Adipose tissue (tissue), 3 donors: Measurements from ENCODE around the gene YPEL4. TPM values are rescaled to one million over a fixed set of nuclear protein-coding genes. Genes with fewer than 3 reads are reported as not detected.
"Not testable (repeated sequence)": the region's sequence is repeated elsewhere in the genome, so short reads cannot be mapped to it uniquely, and the experiment has no call there.

ENCODE experiments used
- H3K27ac ChIP-seq: one replicate; pipeline ENCODE4 v1.5.1; 2013; ENCODE audit warnings: low read depth, low read length
- WGBS, 3 donors: extraction: QIAGEN DNeasy Blood & Tissue Kit; methylation state at CpG; one replicate each; pipeline ENCODE4 v1.1.7; 2013; 5-methylcytosine and 5-hydroxymethylcytosine counted together
- polyA plus RNA-seq, 3 donors: library from polyadenylated mRNA; stranded (reverse); fragments of 200-250 nt; gene quantifications; one replicate each; pipeline ENCODE4 v1.2.3, GENCODE V29; 2013
- donor health status: healthy with polysubstance abuse.
- donor health status: Bipolar disorder and iron deficiency.
- donor health status: healthy.

YPEL4 gene, protein sequence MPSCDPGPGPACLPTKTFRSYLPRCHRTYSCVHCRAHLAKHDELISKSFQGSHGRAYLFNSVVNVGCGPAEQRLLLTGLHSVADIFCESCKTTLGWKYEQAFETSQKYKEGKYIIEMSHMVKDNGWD
- polyA plus RNA-seq = 1 to 10 TPM in 1 of 3 donors, under 1 TPM in 2; 0.17 to 3.5 (median 0.58) TPM

DNA sequence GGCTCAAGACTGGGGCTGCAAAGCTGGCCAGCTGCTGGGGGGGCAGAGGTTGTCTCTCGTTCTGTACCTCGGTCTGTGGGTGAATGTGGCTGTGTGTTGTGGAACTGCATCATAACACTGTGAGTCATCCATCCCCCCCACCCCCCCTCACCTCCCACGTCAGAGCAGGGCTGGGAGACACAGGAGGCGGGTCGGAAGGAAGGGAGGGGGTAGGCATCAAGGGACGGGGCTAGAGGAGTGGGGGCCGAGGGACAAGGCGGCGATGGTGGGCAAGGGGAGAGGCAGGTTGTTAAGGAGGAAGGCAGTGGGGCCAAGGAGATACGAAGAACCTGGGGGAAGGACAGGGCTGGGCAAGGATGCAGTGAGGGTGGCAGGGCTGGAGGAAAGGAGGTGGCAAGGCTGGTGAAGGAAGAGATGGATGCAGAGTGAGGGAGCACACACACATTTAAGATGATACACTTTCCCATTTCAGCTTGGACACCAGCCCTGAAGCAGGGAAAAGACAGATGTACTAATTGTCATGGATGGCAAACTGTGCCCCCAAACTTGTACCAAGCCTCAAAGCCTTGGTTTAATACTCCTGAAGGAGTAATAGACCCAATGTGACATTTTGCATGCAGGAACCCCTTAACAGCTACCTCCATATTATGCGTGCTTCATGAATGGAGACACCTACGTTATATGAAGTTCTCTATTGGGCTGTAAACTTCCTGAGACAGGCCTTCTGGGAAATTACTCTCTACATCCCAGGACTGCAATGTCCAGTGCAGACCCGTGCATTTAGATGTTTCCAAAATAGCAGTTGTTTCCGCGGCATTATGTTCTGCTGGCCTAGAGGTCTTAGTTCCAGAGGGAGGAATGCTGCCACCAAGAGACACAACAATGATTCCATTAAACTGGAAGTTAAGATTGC, at the start of gene YPEL4:
Gene YPEL4 (minus strand): TSS at position 87 of the 913 bp plus-strand sequence. CDS start 2,805 bp downstream, outside the sequence.
- WGBS, 3 donors = 14 to 17% (median 15%) methylated on average over 15 of the region's 15 CpGs
- no peak within 1 kb of the TSS for H3K27ac ChIP-seq

DNA sequence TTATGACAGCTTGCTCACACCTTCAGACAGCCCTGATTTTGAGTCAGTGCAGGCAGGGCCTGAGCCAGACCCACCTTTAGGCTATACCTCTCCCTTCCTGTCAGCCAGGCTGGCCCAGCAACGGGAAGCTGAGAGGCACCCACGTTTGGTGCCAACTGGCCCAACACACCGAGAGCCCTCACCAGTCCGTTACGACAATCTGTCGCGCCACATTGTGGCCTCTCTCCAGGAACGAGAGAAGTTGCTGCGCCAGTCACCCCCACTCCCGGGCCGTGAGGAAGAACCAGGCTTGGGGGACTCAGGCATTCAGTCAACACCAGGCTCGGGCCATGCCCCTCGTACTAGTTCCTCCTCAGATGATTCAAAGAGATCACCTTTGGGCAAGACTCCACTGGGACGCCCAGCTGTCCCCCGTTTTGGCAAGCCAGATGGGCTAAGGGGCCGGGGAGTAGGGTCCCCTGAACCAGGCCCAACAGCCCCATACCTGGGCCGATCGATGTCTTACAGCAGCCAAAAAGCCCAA, 49.2 kb upstream of the YPEL4 start:
- WGBS, 3 donors = 85 to 90% (median 90%) methylated on average over 18 of the region's 18 CpGs

DNA sequence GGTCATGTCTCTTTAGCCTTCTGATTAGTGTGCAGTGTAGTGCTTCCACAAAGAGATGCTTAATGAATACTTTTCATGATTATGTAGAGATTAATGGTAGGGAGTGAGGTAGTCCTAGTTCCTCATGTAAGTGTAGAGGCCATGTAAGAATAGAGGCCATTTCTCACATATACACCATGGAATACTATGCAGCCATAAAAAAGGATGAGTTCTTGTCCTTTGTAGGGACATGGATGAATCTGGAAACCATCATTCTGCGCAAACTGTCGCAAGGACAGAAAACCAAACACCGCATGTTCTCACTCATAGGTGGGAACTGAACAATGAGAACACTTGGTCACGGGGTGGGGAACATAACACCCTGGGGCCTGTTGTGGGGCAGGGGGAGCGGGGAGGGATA, 40.8 kb upstream of the YPEL4 start:
- WGBS, 3 donors = 97 to 100% (median 99%) methylated on average over 5 of the region's 5 CpGs
- H3K27ac ChIP-seq = not testable (repeated sequence)

More for the DNA sequence above, 49.2 kb upstream of the YPEL4 start:
- no peak overlapping the region for H3K27ac ChIP-seq

DNA sequence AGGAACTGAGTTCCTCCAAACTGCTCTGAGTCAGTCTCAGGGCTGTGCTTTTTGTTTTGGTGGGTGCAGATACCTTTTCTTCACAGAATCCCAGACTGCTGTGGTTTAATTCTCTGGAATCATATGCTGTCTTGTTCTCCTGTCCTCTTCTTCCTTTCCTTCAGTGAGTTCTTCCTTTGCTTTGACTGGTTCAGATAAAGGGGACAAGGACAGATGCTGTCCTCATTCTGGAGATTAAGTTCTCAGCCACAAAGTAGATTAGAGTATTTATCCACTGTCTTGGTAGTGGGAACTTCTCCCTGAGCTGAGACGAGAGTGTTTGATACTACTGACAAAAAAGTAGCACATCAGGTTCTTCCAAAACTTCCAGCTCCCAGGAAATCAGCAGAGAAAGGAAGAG, 31.5 kb upstream of the YPEL4 start:
- H3K27ac ChIP-seq = no peak overlapping the region
- WGBS, 3 donors = 50 to 74% (median 58%) methylated on average over 1 of the region's 1 CpG

DNA sequence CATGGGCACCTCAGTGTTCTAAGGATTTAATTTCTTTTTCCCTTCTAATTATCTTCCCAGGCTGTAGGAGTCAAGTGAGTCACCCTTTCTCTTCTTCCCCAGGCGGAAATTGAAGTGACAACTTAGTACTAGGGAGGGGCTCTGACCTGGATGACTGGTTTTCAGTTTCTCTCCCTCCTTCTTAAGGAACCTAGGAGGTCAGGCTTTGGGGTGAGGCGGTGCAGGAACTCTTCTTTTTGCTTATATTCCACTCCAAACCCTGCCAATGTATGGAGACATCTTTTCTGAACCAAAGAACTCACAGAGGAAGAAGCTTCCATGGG, 30.8 kb upstream of the YPEL4 start:
- 80 to 87% (median 85%) methylated on average over 2 of the region's 2 CpGs for WGBS, 3 donors
- H3K27ac ChIP-seq = no peak overlapping the region

DNA sequence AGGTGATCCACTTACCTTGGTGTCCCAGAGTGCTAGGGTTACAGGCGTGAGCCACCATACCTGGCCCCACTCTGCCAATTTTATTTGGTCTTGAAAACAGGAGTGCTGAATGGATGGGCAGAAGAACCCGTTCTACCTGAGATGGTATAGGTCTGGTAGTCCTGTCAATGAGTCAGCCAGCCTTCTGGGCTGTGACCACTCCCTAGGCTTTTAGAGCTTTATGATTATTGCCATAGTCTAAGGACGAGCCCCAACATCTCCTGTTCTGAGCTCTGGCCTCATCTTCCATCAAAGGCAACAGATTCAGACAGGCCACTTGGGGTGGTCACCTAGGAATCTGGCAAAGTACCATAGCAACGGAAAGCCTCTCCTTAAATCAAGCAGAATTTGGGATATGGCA, 29.7 kb upstream of the YPEL4 start:
- WGBS, 3 donors = 82 to 91% (median 87%) methylated on average over 4 of the region's 4 CpGs
- no peak overlapping the region for H3K27ac ChIP-seq

DNA sequence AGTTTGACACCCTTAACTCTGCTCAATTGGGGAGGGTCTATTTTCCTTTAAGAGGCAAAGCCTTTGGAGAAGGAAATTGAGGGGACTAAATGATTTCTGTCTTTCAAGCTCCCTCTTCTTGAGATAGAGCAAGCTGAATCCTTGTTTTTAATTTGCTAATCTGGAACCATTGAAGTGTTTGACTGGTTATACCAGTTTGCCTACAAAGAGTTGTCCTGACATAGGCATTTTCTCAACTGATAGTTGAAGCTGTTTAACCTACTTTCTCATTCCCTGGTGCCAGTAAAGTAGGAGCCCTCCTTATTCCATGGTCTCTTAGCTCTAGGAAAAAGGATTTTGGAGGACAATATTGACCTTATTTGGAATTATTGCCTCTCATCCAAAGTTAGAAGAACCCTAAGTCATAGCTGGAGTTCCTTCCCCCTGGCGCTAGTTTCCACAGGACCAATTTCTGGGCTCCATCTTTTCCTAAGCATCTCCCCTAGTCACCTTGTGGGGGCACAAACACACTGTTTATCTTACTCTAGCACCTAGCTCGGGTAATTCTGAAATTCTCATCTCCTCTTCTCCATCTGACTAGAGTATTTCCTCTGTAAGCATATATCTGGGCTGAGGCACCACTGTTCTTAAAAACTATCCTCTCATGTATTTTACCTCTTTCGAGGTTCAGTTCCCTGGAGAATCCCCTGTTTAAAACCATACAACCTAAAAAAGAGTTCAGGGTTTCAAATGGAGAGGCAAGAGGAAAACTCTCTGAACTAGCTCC, 25.6 kb upstream of the YPEL4 start:
- no peak overlapping the region for H3K27ac ChIP-seq
- 84 to 85% (median 85%) methylated on average over 3 of the region's 3 CpGs for WGBS, 3 donors

DNA sequence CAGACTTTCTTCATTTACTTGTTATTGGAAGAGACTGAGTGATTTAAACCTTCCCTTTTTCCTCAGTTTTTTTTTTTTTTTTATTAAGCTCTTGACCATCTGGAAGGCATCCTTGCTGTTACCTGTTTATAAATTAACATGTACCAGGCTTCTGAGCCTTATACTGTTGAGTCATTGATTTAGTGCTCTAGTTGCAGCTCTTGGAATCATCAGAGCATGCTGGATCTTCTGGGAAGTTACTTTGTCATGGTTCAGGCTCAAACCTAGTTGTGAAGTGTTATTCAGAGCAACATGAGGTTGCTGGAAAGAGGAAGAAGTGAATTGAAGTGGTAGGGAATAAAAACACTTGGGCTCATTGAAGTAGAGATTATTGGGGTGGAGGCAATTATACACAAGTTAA, 24.5 kb upstream of the YPEL4 start:
- no peak overlapping the region for H3K27ac ChIP-seq

DNA sequence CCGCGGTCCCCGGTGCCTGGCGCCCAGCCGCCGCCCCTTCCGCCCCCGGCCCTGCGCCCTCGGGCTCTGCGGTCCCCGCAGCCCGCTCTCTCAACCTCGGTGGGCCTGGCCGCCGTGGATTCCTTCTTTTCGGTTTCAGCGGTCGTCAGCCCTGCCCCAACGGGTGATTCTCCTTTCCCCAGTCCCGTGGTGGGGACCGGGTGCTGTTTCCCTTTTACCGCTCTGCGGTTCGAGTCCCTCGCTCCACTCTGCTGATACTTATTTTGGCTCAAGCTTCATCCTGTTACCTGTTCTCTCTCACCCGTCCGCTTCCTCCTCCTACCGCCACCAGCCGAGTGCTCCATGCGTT, 18.7 kb upstream of the YPEL4 start:
- peak overlapping the region; percentile 98 for H3K27ac ChIP-seq
- 0 to 1% (median 1%) methylated on average over 30 to 31 of the region's 31 CpGs for WGBS, 3 donors

DNA sequence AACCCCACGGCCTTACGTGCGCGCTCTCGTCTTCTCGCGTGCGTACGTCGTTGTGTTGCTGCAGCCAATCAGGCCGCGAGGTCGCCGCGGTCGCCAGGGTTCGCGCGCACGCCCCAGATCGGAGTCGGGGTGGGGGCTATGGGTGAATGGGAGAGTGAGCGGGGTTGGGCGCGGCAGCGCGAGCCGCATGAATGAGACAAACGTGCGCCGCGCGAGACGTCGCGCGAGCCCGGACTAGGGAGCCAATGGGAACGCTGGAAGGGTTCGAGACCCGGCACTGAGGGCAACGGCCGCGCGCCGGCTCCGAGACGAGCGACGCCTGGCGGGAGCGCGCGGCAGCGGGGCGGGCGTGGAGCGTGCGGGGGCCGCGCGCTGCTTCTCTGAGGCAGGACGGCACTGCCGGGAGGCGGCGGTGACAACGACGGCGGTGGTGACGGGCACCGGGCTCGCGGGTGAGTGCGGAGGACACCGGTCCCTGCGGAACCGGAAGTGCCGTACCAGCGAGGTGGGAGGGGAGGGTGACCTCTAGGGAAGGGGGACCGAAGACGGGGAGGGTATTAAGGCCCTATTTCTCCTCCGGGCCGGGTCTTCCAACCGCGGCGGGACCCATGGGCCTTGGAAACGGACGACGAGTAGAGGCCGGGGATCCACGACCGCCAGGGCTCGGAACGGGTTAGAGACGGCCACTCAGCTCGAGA, 18.2 kb upstream of the YPEL4 start, which contains the start of gene ZDHHC5:
Gene ZDHHC5 (plus strand): TSS at position 379 of the 698 bp plus-strand sequence. CDS start 4,977 bp downstream, outside the sequence.
- WGBS, 3 donors = 0% methylated on average over 86 to 96 of the region's 96 CpGs
- peak within 1 kb of the TSS; percentile 98 for H3K27ac ChIP-seq

DNA sequence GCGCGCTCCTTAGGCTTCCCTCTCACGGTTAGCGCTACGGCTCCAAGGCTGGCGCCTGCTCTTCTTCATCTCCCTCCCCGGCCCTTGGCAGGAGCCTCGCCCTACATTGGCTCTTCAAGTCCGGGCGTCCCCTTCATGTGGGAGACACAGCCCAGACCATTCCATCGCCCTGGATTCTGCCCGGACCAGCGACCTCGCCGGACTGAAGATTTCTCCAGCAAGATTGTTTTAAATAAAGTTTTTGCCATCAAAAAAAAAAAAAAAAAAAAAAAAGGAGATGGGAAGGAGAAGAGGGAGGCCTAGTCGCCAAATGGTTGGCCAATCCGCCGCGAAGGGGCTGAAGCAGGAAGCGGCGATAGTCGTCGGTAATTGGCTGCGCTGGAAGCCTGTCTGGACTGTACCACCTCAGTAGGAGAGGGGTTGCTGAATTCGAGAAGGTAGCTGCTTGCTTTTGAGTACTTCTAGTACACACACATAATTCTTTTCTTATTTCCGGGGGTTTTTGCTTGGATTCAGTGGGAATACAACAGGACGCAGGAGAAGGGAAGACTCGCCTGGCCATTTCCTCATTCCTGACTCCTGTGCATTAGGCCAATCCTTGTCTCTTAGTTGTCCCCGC, 17.5 kb upstream of the YPEL4 start:
- H3K27ac ChIP-seq = peak overlapping the region; percentile 80
- 0 to 1% (median 1%) methylated on average over 29 of the region's 29 CpGs for WGBS, 3 donors

DNA sequence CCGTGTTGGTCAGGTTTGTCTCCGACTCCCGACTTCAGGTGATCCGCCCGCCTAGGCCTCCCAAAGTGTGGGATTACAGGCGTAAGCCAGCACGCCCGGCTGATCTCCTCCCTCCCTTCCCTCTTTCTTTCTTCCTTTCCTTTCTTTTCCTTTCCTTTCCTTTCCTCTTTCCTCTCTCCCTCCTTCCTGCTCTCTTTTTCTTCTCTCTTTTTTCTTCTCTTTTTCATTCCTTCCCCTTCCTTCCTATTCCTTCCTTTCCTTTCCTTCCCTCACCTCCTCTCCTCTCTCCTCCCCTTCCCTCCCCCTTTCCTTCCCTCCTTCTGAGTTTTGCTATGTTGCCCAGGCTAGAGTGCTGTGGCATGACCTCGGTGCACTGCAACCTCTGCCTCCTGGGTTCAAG, 14.3 kb upstream of the YPEL4 start:
- 79 to 85% (median 80%) methylated on average over 9 of the region's 9 CpGs for WGBS, 3 donors

DNA sequence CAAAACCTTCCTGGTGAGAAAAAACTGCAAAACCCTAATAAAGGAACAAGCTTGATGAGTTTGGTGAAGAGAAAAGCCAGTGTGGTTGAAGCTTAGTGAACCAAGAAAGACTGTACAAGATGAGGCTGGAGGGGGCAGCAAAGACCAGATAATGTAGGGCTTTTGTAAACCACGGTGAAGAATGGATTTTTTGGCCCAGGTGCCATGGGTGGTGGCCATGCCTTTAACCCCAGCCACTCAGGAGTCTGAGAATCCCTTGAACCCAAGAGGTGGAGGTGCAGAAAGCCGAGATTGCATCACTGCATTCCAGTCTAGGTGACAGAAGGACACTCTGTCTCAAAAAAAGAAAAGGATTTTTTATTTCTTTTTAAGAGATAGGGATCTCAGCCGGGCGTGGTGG, 13.2 kb upstream of the YPEL4 start:
- no peak overlapping the region for H3K27ac ChIP-seq
- 74 to 76% (median 75%) methylated on average over 4 of the region's 4 CpGs for WGBS, 3 donors

More for the DNA sequence above, 14.3 kb upstream of the YPEL4 start:
- H3K27ac ChIP-seq = no peak overlapping the region

DNA sequence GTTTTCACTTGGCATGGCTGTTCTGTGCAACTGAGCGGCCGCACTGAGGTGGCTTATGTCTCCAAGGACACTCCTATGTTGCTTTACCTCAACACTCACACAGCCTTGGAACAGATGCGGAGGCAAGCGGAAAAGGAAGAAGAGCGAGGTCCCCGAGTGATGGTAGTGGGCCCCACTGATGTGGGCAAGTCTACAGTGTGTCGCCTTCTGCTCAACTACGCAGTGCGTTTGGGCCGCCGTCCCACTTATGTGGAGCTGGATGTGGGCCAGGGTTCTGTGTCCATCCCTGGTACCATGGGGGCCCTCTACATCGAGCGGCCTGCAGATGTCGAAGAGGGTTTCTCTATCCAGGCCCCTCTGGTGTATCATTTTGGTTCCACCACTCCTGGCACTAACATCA, 10.0 kb upstream of the YPEL4 start:
- WGBS, 3 donors = 92 to 97% (median 97%) methylated on average over 14 of the region's 14 CpGs

DNA sequence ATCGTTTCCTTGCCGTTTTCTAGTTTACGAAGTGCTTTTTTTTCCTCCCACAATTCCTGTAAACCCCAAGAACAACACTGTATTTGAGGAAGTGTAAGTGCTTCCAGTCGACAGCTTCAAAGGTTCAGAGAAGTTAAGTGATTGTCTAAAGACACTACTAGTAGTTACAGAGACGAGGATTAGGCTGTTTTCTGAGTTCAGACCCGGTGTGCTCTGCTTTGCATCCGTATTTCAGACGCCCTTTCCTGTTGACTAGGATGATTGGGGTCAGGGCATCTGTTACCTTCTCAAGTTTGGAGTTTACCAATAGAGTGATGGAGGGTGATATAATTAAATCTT, 8.3 kb upstream of the YPEL4 start:
- no peak overlapping the region for H3K27ac ChIP-seq

More for the DNA sequence above, 10.0 kb upstream of the YPEL4 start:
- H3K27ac ChIP-seq = no peak overlapping the region

DNA sequence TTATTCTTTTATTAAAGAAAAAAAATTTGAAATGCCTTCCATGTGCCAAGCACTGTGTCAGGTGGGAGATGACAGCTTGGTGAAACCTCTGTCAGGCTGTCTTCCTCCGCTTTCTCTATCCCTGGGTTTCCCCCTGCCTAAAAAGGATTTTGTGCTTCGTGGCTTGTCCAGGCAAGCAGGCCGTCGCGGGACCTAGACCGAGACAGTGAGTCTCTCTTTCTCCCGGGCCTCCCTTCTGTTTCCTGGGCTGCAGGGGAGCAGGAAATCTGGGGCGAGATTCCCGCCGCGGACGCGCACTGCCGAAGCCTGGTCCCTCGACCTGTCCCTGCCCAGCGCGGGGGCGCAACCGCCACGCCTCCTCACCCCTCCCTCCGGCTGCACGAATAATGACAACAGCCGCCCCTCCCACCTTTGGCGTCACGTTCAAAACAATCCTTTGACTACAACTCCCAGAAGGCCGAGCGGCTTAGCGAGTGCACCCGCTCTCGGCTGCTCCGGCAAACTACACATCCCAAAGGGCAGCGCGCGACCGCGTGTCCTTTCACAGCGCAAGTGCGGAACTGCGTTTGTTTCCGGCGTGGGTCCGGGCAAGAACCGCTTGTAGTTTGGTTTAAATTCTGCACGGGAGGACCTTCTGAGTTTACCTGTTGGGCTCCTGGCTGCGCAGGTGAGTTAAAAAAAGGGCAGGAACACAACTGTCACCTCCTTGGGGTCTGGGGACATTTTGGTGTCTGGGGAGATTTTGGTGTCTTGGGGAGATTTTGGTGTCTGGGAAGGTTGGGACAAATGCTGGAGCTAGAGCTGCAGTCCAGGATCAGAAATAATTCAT, 7.7 kb upstream of the YPEL4 start, which contains the start of gene CLP1:
Gene CLP1 (plus strand): TSS at position 569 of the 829 bp plus-strand sequence. CDS start 1,715 bp downstream, outside the sequence.
- 0% methylated on average over 43 to 45 of the region's 45 CpGs for WGBS, 3 donors
- no peak within 1 kb of the TSS for H3K27ac ChIP-seq

More for the DNA sequence above, 8.3 kb upstream of the YPEL4 start:
- WGBS, 3 donors = 0% methylated on average over 8 of the region's 8 CpGs

DNA sequence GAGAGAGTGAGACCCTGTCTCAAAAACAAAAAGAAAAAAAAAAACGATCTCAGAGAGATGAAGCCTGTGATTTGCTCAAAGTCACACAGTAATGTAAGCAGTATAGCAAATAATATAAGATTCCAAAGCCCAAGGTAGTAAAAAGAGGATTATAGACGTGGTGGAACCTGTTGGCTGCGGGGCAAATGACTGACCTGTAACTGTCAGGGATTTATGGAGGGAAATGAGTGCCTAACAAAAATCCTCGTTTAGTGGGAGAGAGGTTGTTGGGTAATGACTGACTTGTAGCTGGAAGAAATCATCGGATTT, 7.1 kb upstream of the YPEL4 start:
- H3K27ac ChIP-seq = no peak overlapping the region
- WGBS, 3 donors = 17 to 27% (median 21%) methylated on average over 5 of the region's 5 CpGs
